ENCODE measurements around the gene ATP10A.

Gene ATP10A

GRCh38 chr15:25863111-25863967 is at the start of gene ATP10A:
Gene ATP10A (minus strand): TSS chr15:25863327. CDS start chr15:25863096, 231 bp downstream.
- peak; percentile 38 for DNase-seq (ENCODE audit: low spot score)

GRCh38 chr15:25912035-25912434 is 48.9 kb upstream of the ATP10A start:
- DNase-seq (ENCODE audit: low spot score): no peak

DNA sequence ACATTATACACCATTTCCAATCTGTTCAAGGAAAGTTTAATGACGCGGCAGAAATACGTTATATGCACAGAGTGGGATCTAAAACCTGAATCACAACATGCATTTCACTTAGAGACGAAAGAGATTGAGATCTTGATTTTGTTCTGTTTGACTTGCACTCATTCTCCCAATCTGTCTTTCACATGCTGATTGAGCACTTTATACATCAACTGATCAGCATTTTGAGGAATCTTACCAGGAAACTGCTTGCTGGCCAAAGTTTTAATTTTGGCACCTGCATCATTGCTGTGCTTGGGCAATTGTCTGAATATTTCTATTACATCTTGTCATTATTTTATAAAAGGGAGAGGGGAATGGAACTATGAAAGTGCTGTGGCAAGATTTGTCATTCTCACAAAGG is 47.7 kb upstream of the ATP10A start:
- no peak for DNase-seq (ENCODE audit: low spot score)

DNA sequence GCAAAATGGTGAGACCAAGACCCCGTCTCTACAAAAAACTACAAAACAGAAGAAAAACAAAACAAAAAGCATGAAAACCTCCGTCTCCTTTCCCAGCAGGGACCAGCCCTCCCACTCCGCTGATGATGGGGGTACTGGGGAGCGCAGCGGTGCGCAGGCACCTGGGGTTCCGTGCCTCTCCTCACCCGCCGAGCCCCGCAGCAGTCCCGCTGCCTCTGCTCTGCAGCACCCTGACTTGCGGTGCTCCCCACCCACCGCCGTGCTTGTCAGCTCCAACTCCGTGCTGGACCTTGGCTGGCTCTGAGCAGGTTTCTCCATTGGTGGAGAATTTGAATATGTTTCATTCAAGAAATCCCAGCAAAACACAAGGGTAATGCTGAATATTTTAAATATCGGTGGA is 46.7 kb upstream of the ATP10A start:
- no peak for DNase-seq (ENCODE audit: low spot score)

DNA sequence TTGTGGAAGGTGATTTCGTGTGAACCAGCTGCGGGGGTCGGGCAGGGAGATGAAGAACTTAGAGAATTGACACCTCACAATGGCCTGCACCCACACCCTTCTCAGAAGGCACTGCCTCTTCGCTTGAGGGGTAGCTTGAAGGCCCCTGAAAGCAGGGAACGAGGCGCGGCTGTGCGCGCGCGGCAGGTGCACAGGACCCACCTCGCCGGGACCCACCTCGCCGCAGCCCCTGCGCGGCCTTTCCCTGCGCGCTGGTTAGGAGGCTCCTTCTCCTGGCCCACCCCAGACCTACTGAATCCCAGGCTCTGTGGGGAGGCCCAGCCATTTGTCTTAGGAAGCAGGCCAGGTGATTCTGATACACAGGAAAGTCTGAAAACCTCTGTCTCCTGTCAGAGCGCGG is 46.2 kb upstream of the ATP10A start:
- no peak for DNase-seq (ENCODE audit: low spot score)

- DNase-seq (ENCODE audit: low spot score): no peak
Measured at GRCh38 chr15:25905140-25905539, 42.0 kb upstream of the ATP10A start.

DNA sequence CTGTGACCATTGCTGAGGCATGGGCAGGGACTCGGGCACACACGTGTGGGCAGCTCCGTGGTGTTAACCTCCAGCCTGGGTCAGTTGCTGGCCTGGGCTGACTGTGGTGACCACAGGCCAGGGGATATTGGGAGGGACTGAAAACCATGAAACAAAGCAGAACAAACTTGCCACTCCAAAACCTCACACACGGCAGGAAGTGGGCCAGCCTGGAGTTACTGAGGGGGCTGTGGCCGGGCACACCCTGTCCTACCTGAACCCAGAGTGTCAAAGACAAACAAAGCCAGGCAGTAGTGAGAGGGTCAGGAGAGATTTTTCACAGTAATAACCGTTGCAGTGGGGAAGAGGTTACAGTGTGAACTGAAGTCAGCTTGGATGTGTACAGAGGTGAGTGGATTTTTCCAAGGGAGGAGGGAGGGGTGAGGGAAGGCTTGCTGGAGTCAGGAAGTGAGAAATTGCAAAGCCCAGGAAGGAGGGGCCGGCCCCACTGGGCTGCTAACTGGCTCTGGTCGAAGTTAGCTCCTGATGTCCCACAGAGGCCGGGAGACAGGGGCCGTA is 40.0 kb upstream of the ATP10A start:
- DNase-seq (ENCODE audit: low spot score): no peak

DNA sequence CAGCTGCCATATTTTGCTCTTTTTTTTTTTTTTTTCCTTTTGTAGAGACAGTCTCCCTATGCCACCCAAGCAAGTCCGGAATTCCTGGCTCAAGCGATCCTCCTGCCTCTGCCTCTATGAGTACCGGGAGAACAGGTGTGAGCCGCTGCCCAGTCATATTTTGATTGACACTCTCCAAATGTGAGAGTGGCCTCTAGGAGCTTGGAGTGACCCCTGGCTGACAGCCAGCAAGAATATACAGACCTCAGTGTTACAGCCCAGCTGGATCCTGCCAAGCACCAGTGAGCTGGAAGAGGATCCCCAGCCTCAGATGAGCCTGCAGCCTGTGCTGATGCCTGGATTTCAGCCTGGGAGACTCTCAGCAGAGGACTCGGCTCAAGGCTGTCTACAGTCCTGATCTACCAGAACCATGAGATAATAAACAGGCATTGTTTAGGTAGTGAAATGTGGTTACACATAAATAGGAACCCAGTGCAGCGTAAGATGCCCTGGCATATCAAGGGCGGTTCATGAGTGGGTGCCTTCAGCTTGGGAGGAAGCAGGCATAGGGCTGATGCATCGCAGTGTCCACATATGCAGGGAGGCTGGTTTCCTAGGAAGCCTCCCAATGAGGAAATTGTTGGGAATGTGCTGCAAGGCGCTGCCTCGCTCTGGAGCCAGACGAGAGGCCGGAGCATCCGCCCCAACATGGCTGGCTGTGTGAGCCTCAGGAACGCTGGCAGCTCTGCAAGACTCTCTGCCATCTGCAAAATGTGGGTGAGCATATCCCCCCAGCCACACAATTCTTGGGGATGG is 38.9 kb upstream of the ATP10A start:
- no peak for DNase-seq (ENCODE audit: low spot score)

DNA sequence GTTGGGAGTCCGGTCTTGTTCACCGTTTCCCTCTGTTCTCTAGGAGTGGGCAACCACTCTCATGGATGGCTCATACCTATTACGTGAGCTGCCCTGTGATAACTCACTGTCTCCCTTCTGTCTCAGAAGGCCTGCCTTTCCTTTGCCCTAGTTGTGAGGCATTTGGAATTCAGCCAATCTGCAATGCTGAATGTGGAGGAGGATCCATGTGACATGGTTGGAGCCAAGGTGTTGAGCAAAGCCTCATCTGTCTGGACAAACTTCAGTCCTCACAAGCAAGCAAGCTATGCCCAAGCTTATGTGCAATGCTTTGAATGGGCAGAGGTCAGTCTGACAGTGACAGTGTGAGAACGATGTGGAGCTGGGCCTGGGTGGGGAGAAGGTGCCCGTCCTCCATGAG is 37.8 kb upstream of the ATP10A start:
- DNase-seq (ENCODE audit: low spot score): no peak

DNA sequence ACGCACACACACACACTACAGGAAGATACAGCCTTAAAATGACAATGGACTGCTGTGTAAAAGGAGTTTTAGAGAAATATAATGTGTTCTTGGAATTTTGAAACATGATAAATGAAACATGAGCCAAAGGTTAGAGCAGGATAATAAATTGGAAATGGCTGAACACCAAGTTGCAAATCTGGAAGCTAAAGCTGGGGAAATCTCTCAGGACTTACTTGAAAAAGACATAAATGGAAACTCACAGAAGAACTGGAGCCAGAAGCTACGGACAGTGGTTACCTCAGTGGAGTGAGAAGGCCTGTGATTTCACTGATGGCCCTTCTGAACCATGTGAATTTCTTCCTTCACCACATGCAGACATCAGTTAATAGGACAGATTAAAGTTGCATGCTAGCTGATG is 37.3 kb upstream of the ATP10A start:
- DNase-seq (ENCODE audit: low spot score): no peak

GRCh38 chr15:25899870-25900269 is 36.7 kb upstream of the ATP10A start:
- DNase-seq (ENCODE audit: low spot score): no peak

GRCh38 chr15:25897658-25898057 is 34.5 kb upstream of the ATP10A start:
- DNase-seq (ENCODE audit: low spot score): no peak

- no peak for DNase-seq (ENCODE audit: low spot score)
Measured at GRCh38 chr15:25894371-25894902, 31.3 kb upstream of the ATP10A start.

GRCh38 chr15:25893596-25893995 is 30.5 kb upstream of the ATP10A start:
- DNase-seq (ENCODE audit: low spot score): no peak

- no peak for DNase-seq (ENCODE audit: low spot score)
Measured at GRCh38 chr15:25892126-25892525, 29.0 kb upstream of the ATP10A start.

DNA sequence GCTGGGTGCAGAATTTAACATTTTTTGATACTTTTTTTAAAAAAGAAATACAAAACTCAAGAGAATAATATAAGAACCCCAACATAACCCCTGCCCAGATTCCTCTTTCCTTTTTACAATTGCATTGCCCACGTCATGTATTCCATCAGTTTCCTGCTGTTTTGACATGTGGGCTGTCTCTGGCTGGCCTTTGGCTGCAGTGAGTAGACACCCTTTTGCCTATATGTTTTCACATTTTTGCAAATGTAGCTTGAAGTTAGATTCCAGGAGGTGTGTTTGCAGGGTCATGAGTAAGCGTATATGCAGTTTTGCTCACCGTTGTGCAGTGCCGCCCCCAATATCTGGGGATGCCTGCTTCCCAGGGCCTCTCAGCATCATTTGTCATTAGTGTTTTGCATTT is 28.0 kb upstream of the ATP10A start:
- no peak for DNase-seq (ENCODE audit: low spot score)

DNA sequence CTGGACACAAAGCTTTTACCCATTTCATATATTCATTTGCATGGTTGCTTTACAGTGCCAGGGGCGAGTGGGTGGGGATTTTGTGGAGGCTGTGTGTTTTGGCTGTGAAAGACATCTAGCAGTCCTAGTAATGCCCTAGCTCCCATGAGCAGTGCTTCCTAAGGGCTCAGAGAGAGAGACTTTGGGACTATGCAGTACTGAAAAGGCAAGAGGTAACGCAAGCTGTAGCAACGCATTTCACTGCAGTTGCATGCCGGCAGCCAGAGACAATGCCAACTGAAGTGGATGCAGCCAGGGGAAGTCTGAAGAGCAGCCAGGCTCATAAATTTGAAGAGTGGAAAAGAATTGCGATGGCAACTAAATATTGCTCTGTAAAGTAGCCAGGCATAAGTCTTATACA is 27.4 kb upstream of the ATP10A start:
- no peak for DNase-seq (ENCODE audit: low spot score)

DNA sequence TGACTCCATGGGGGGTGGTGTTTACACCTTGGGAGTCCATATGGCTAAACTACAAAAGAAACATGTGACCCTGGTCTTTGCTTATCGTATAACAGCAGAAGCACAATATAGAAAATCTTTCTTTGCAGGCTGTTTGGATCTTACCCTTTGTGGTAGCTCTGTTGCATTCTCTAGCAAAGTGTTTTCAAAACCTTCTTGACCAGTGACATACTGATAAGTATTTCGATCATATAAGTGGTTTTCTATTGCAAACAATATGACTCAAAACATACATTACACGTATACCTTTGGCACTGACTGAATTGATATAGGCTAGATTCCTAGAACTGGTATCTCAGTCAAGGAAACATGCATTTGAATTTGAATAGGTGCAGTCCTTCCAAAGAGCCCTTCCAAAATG is 24.7 kb upstream of the ATP10A start:
- no peak for DNase-seq (ENCODE audit: low spot score)

- no peak for DNase-seq (ENCODE audit: low spot score)
Measured at GRCh38 chr15:25886498-25887140, 23.5 kb upstream of the ATP10A start.

GRCh38 chr15:25884370-25884769 is 21.2 kb upstream of the ATP10A start:
- no peak for DNase-seq (ENCODE audit: low spot score)

- DNase-seq (ENCODE audit: low spot score): no peak
Measured at GRCh38 chr15:25883463-25884259, 20.5 kb upstream of the ATP10A start.
